Endodermal cell (in vitro differentiated cells): Measurements from ENCODE around the gene GOLGA8B. TPM values are rescaled to one million over a fixed set of nuclear protein-coding genes. Genes with fewer than 3 reads are reported as not detected.
"Not testable (repeated sequence)": the region's sequence is repeated elsewhere in the genome, so short reads cannot be mapped to it uniquely, and the experiment has no call there.

Experiments
- DNase-seq: peaks from one replicate; pipeline ENCODE4 v3.0.0-alpha.2; 2017
- H3K27ac ChIP-seq: 2 replicates; pipeline ENCODE4 v1.5.1; 2013; ENCODE audit warnings: mild to moderate bottlenecking, low read depth, low read length, moderate library complexity
- H3K27me3 ChIP-seq: 2 replicates; pipeline ENCODE4 v1.6.1; 2013; ENCODE audit warnings: mild to moderate bottlenecking, low read length, moderate library complexity; ENCODE audit not compliant: insufficient read depth, control insufficient read depth, poor library complexity, severe bottlenecking
- H3K36me3 ChIP-seq: 2 replicates; pipeline ENCODE4 v1.7.0; 2013; ENCODE audit warnings: mild to moderate bottlenecking, low read length, moderate library complexity; ENCODE audit not compliant: control insufficient read depth, insufficient read depth
- H3K4me1 ChIP-seq: one replicate; pipeline ENCODE4 v1.7.0; 2013; ENCODE audit warnings: low read length; ENCODE audit not compliant: control insufficient read depth, insufficient read depth
- H3K4me3 ChIP-seq: 2 replicates; pipeline ENCODE4 v1.5.1; 2013; ENCODE audit warnings: mild to moderate bottlenecking, low read length, moderate library complexity
- H3K9ac ChIP-seq: 2 replicates; pipeline ENCODE4 v1.6.1; 2013; ENCODE audit warnings: mild to moderate bottlenecking, low read length, moderate library complexity; ENCODE audit not compliant: poor library complexity, severe bottlenecking; ENCODE audit errors: extremely low read depth
- H3K9me3 ChIP-seq: 2 replicates; pipeline ENCODE4 v1.6.1; 2013; ENCODE audit warnings: mild to moderate bottlenecking, low read length, moderate library complexity; ENCODE audit not compliant: control insufficient read depth
- H3K27ac Mint-ChIP-seq: 2 replicates; pipeline ENCODE4 v1.8.0; 2020; ENCODE audit warnings: mixed read lengths
- H3K27me3 Mint-ChIP-seq: 2 replicates; pipeline ENCODE4 v1.8.0; 2021; ENCODE audit warnings: mild to moderate bottlenecking, mixed read lengths; ENCODE audit not compliant: insufficient read depth
- H3K36me3 Mint-ChIP-seq: 2 replicates; pipeline ENCODE4 v1.8.0; 2020; ENCODE audit warnings: low read depth, mixed read lengths
- H3K4me1 Mint-ChIP-seq: 2 replicates; pipeline ENCODE4 v1.8.0; 2020; ENCODE audit warnings: mixed read lengths
- H3K4me3 Mint-ChIP-seq: 2 replicates; pipeline ENCODE4 v1.8.0; 2020; ENCODE audit warnings: mild to moderate bottlenecking, moderate library complexity, mixed read lengths
- H3K9me3 Mint-ChIP-seq: 2 replicates; pipeline ENCODE4 v1.8.0; 2020; ENCODE audit warnings: mild to moderate bottlenecking, mixed read lengths
- WGBS, 2 experiments: methylation state at CpG; one replicate each; pipeline versions ENCODE4 v1.1.5 to v1.1.7; 2013; ENCODE audit warnings: missing lambda C conversion rate in 2 of 2, mixed read lengths in 1 of 2; ENCODE audit not compliant: insufficient coverage in 1 of 2, insufficient read length in 1 of 2; 5-methylcytosine and 5-hydroxymethylcytosine counted together
- total RNA-seq, 2 donors: library from RNA; stranded (reverse); fragmentation: NEBNext Ultra II Directional in 1 of 2; extraction: Animal tissue kit (Norgen Biotek cat#: 25700) in 1 of 2; gene quantifications; 2 replicates in 1 of 2; 3 replicates in 1 of 2; pipeline ENCODE4 v1.2.1, GENCODE V29; 2021

GOLGA8B gene
- total RNA-seq, 2 donors from 2014 or later, result 74.9 to 98.6 TPM

- H3K4me3 Mint-ChIP-seq, H3K27ac ChIP-seq, H3K9ac ChIP-seq, H3K9me3 ChIP-seq, H3K36me3 ChIP-seq, H3K4me1 ChIP-seq, H3K4me1 Mint-ChIP-seq, H3K27ac Mint-ChIP-seq, H3K4me3 ChIP-seq, DNase-seq, H3K9me3 Mint-ChIP-seq, H3K36me3 Mint-ChIP-seq, H3K27me3 ChIP-seq, H3K27me3 Mint-ChIP-seq: not testable (repeated sequence)
- WGBS, 2 experiments, result no CpG with 5 or more reads among the region's 3 CpGs
Observed at GRCh38 chr15:34550129-34550528, 33.3 kb downstream of the GOLGA8B start.

DNA sequence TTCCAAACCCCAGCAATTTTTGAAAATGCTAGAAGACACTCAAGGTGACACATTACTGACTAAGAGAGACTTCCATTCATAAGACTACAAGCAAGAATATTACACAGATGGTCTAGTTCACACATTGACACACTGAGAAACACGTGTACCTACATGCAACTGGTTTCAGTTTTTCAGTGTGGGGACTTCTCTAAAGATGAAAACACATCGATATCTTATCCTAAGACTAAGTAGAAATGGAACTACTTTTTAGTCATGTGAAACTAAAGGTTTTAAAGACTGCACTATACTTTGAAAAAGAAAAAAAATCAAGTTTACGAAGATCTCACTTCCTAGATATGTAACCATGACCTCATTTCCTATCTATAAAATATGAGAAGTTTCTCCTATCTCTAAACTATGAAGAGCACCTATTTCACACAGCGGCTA is 34.1 kb downstream of the GOLGA8B start:
- H3K4me1 ChIP-seq, H3K4me3 Mint-ChIP-seq, H3K4me1 Mint-ChIP-seq, H3K9ac ChIP-seq, H3K9me3 Mint-ChIP-seq, H3K36me3 ChIP-seq, H3K27ac ChIP-seq, H3K36me3 Mint-ChIP-seq, H3K27me3 Mint-ChIP-seq, DNase-seq, H3K9me3 ChIP-seq, H3K27me3 ChIP-seq, H3K27ac Mint-ChIP-seq, H3K4me3 ChIP-seq: not testable (repeated sequence)
- 100% methylated on average over 1 of the region's 4 CpGs; no CpG with 5 or more reads in 1 of the 2 experiments for WGBS, 2 experiments

- H3K4me1 Mint-ChIP-seq, H3K4me3 ChIP-seq, H3K9me3 Mint-ChIP-seq, H3K27ac ChIP-seq, H3K27ac Mint-ChIP-seq, H3K4me3 Mint-ChIP-seq, H3K36me3 ChIP-seq, DNase-seq, H3K4me1 ChIP-seq, H3K27me3 Mint-ChIP-seq, H3K36me3 Mint-ChIP-seq, H3K9ac ChIP-seq, H3K27me3 ChIP-seq, H3K9me3 ChIP-seq: not testable (repeated sequence)
- 93% methylated on average over 2 of the region's 7 CpGs; no CpG with 5 or more reads in 1 of the 2 experiments for WGBS, 2 experiments
Observed at GRCh38 chr15:34543860-34544649, 39.4 kb downstream of the GOLGA8B start.

DNA sequence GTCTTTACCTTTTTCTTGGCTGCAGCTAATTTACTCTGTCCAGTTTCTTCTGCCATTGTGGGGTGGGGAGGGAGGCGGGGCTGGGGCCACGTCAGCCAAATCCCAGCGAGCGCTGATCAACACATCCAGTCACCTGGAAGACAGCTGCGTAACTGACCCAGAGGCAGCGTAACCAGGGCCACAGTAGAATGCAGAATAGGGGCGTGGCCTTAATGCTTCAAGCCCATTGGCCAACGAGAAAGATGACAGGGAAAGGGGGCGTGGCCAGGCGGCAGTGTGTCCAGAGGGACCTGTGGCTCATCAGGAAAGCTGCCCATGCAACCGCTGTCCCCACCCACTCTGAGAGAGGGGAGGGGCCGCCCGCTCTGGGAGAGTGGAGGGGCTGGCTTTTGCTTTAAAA is 47.6 kb downstream of the GOLGA8B start:
- H3K27me3 Mint-ChIP-seq, H3K36me3 ChIP-seq, H3K4me1 ChIP-seq, H3K4me1 Mint-ChIP-seq, H3K27ac Mint-ChIP-seq, H3K27me3 ChIP-seq, H3K4me3 Mint-ChIP-seq, H3K4me3 ChIP-seq, DNase-seq, H3K36me3 Mint-ChIP-seq, H3K9ac ChIP-seq, H3K27ac ChIP-seq, H3K9me3 Mint-ChIP-seq, H3K9me3 ChIP-seq: not testable (repeated sequence)
- WGBS, 2 experiments, result no CpG with 5 or more reads among the region's 13 CpGs

Other genes starting within 250 kb of the GOLGA8B start
- 10 to 100 TPM; 18.2 to 23.3 TPM for gene SLC12A6, start 245.9 kb downstream of the GOLGA8B start, total RNA-seq
- 100 to 1,000 TPM; 193 to 207 TPM for gene NOP10, start 240.5 kb downstream of the GOLGA8B start, total RNA-seq
- under 1 TPM in 1 of 2 donors, not detected in 1; 0.09 TPM for gene NUTM1, start 240.3 kb downstream of the GOLGA8B start, total RNA-seq
- gene LPCAT4, start 216.5 kb downstream of the GOLGA8B start, total RNA-seq, result 10 to 100 TPM; 64.7 to 65.6 TPM
- 10 to 100 TPM; 60.8 to 95.8 TPM for gene GOLGA8A, start 145.8 kb downstream of the GOLGA8B start, total RNA-seq
- gene GJD2, start 171.3 kb upstream of the GOLGA8B start, total RNA-seq, result not detected
- gene ACTC1, start 211.9 kb upstream of the GOLGA8B start, total RNA-seq, result 10 to 100 TPM; 42.5 to 58.2 TPM